Measurements from ENCODE around the gene ACAD8.

GRCh38 chr11:134252346-134253187 is 801 bp upstream of the ACAD8 start:
- TF ChIP-seq YY1 (IDR thresholded peaks at IDR 0.05; ENCODE audit: low read depth, low read length) = peak; percentile 53; the same call in 1 of the 2 replicates
- TF ChIP-seq, protein P1, sequence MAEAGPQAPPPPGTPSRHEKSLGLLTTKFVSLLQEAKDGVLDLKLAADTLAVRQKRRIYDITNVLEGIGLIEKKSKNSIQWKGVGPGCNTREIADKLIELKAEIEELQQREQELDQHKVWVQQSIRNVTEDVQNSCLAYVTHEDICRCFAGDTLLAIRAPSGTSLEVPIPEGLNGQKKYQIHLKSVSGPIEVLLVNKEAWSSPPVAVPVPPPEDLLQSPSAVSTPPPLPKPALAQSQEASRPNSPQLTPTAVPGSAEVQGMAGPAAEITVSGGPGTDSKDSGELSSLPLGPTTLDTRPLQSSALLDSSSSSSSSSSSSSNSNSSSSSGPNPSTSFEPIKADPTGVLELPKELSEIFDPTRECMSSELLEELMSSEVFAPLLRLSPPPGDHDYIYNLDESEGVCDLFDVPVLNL (IDR thresholded peaks at IDR 0.05; ENCODE audit: low read depth, low read length) = no peak
- TF ChIP-seq CTCF (IDR thresholded peaks at IDR 0.05 in 2 of 3, conservative IDR thresholded peaks at IDR 0.05 in 1 of 3; ENCODE audit: control insufficient read depth in 2 of 3, extremely low read depth in 1 of 3, insufficient read depth in 1 of 3, low read depth in 3 of 3, low read length in 3 of 3) = no peak

All from GM12878 (cell line).